GM23338 (cell line): ENCODE data around the gene DAAM1.

ENCODE experiments used
- CTCF ChIP-seq, 2 experiments: fragments of 200-600 bp in 1 of 2; sonication (generic) in 1 of 2; conservative IDR thresholded peaks; 2 replicates each; pipeline versions ENCODE4 v1.5.1 to v1.6.1; 2016 to 2017; ENCODE audit warnings: antibody characterized with exemption in 2 of 2, low read depth in 2 of 2, mild to moderate bottlenecking in 2 of 2, moderate library complexity in 1 of 2
- EZH2 ChIP-seq: fragments of 200-600 bp; sonication (generic); IDR thresholded peaks from one replicate; pipeline ENCODE4 v1.8.0; 2017; ENCODE audit warnings: antibody characterized with exemption, mild to moderate bottlenecking, low read depth; ENCODE audit not compliant: unreplicated experiment

- no peak for TF ChIP-seq CTCF (conservative IDR thresholded peaks at IDR 0.05; ENCODE audit: low read depth in 2 of 2)
- no peak for TF ChIP-seq EZH2
These were observed 119.6 kb downstream of the DAAM1 start for GRCh38 chr14:59308086-59308485.
